Body of pancreas (tissue), 4 donors: Measurements from ENCODE around the gene MEIS2. TPM values are rescaled to one million over a fixed set of nuclear protein-coding genes. Genes with fewer than 3 reads are reported as not detected.

ENCODE experiments used
- ATAC-seq: fragments of 150-250 bp; one replicate; pipeline ENCODE4 v1.9.1; 2016
- DNase-seq, 4 donors: peaks; one replicate each; pipeline ENCODE4 v3.0.0-alpha.2; 2019
- H3K27ac ChIP-seq, 4 donors: fragments of 200-600 bp; sonication (generic); 1 replicate in 3 of 4; 2 replicates in 1 of 4; pipeline versions ENCODE4 v1.5.1 to v1.6.1; 2016 to 2019; ENCODE audit warnings: mild to moderate bottlenecking in 1 of 4, mixed read lengths in 1 of 4, moderate library complexity in 1 of 4
- H3K27me3 ChIP-seq, 2 donors: fragments of 200-600 bp; sonication (generic); one replicate each; pipeline ENCODE4 v1.6.0; 2016; ENCODE audit warnings: mild to moderate bottlenecking in 1 of 2
- H3K36me3 ChIP-seq, 2 donors: fragments of 200-600 bp; sonication (generic); replicated peaks in 1 of 2; 2 replicates each; pipeline ENCODE4 v1.5.1; 2016; ENCODE audit warnings: low read depth in 2 of 2; ENCODE audit not compliant: insufficient read depth in 1 of 2
- H3K4me1 ChIP-seq: fragments of 200-600 bp; sonication (generic); one replicate; pipeline ENCODE4 v1.6.0; 2016
- H3K4me3 ChIP-seq, 2 donors: fragments of 200-600 bp; sonication (generic); 1 replicate in 1 of 2; 2 replicates in 1 of 2; pipeline ENCODE4 v1.5.1; 2016 to 2019
- H3K9me3 ChIP-seq, 3 donors: fragments of 200-600 bp; sonication (generic); 1 replicate in 2 of 3; 2 replicates in 1 of 3; pipeline ENCODE4 v1.5.1; 2016
- CTCF ChIP-seq, 7 experiments: fragments of 450-650 bp in 4 of 7; fragments of 200-600 bp in 3 of 7; sonication (generic) in 3 of 7; IDR thresholded peaks; one replicate each; pipeline ENCODE4 v1.5.1; 2016 to 2019; ENCODE audit warnings: antibody characterized with exemption in 7 of 7
- POLR2A ChIP-seq, 3 donors: fragments of 450-650 bp; IDR thresholded peaks; one replicate each; pipeline ENCODE4 v1.6.1; 2016; ENCODE audit warnings: antibody characterized with exemption in 3 of 3, mild to moderate bottlenecking in 2 of 3
- WGBS, 2 donors: methylation state at CpG; one replicate each; pipeline ENCODE4 v1.1.5; 2017; 5-methylcytosine and 5-hydroxymethylcytosine counted together
- intact Hi-C: fragments of 100-400 bp; cut with DNase I; formaldehyde crosslinking; loops from one replicate; pipeline ENCODE4 v1.15.1; 2023
- total RNA-seq, 2 donors: library from RNA; depleted of rRNA; stranded (reverse); fragments of >200 nt; gene quantifications; one replicate each; pipeline ENCODE4 v1.1.0, GENCODE V29; 2016

Gene MEIS2
- total RNA-seq, 2 donors from 2014 or later, result 11.9 to 86.0 TPM

DNA sequence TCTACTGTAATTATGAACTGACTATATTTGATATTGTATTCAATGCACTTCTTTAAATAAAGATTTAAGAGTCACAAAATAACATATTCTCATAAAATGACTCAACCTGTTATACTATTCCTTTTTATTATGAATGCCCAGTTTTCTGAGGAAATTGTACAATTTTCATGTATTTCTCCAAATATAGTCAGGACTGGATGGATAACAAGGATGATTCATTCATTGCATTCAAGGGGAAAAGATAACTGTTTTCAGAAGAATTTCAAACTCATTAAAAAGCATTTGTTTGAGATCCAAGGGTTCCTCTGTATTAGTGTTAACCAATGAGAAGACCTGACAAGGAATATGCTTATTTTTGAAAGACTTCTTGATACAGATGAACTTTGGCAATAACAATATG is 163.7 kb downstream of the MEIS2 start:
- TF ChIP-seq CTCF (IDR thresholded peaks at IDR 0.05) (no peak), POLR2A (IDR thresholded peaks at IDR 0.05) (no peak)
- ATAC-seq (no peak), DNase-seq (no peak)
- H3K4me3 ChIP-seq, result no peak overlapping the region
- H3K27me3 ChIP-seq, result no peaks in the 10 kb centered on the region
- H3K27ac ChIP-seq, result no peak overlapping the region
- intact Hi-C loops, result no loop called here
- no peaks in the 10 kb centered on the region for H3K9me3 ChIP-seq
- H3K4me1 ChIP-seq, result no peaks in the 10 kb centered on the region
- no peaks in the 10 kb centered on the region for H3K36me3 ChIP-seq

DNA sequence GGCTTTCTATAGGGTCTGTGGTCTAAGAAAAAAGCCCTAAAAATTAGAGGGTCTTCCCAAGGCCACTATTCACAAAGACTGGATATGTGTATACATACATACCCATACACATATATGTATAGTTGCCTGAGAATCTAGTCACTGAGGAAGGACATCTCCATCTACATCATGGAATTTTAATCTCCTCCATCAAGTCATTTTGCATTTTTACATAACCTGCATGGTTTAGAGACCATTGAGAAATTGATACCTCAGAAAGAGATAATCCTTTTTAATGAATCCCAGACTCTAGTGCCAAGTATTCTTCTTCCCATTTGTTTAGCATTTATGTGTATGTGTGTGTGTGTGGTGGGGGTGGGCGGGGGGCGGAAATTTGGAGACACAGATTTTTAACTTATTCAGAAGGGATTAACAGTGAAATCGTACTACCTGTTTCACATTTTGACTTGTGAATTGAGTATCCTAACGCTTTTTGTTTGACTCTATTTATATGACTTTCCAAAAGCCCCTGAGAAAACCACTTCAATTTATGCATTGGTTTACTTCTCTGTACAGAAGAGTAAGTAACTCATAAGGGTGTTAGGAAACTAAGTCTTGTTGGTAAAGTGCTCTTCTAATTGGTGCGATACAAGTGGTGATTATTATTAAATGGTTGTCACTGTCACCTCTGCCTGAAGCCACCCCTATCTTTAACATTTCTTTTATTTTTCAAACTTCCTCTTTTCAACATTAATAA is 166.9 kb downstream of the MEIS2 start:
- H3K36me3 ChIP-seq, result no peaks in the 10 kb centered on the region
- 95 to 96% methylated on average over 5 of the region's 5 CpGs for WGBS, 2 donors
- H3K4me3 ChIP-seq, result no peak overlapping the region
- DNase-seq, result no peak
- no peaks in the 10 kb centered on the region for H3K9me3 ChIP-seq
- TF ChIP-seq CTCF (IDR thresholded peaks at IDR 0.05) (no peak), POLR2A (IDR thresholded peaks at IDR 0.05) (no peak)
- intact Hi-C loops, result no loop called here
- no peak overlapping the region for H3K27ac ChIP-seq
- H3K27me3 ChIP-seq, result no peaks in the 10 kb centered on the region
- no peak for ATAC-seq
- no peaks in the 10 kb centered on the region for H3K4me1 ChIP-seq

DNA sequence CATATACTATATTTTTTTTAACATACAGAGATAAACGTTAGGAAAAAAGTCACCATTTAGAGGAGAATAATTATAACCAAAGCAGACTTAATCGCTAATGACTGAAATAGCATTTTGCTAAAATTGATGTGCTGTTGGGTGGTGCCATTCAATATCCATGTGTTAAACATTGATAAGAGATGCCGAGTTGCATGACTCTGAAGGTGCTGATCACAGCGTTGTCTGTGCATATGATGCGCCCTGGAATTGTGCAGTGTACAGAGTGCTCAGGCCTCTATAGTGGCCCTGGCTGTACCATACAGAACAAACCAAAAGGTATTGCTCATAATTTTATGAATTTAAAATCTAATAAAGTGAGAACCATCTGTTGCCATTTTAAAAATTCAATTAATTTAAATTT is 168.3 kb downstream of the MEIS2 start:
- Histone ChIP-seq H3K27me3 (no peaks in the 10 kb centered on the region), H3K27ac (no peak overlapping the region), H3K4me1 (no peaks in the 10 kb centered on the region), H3K4me3 (no peak overlapping the region), H3K9me3 (no peaks in the 10 kb centered on the region), H3K36me3 (no peaks in the 10 kb centered on the region)
- intact Hi-C loops, result no loop called here
- DNase-seq (no peak), ATAC-seq (no peak)
- WGBS, 2 donors, result 88 to 91% methylated on average over 5 of the region's 5 CpGs
- TF ChIP-seq POLR2A (IDR thresholded peaks at IDR 0.05) (no peak), CTCF (IDR thresholded peaks at IDR 0.05) (no peak)

GRCh38 chr15:36931434-36931833 is 168.9 kb downstream of the MEIS2 start:
- no peaks in the 10 kb centered on the region for H3K36me3 ChIP-seq
- TF ChIP-seq POLR2A (IDR thresholded peaks at IDR 0.05), result no peak
- TF ChIP-seq CTCF (IDR thresholded peaks at IDR 0.05), result no peak
- no peak overlapping the region for H3K4me3 ChIP-seq
- WGBS, 2 donors, result 69 to 73% methylated on average over 3 of the region's 3 CpGs
- intact Hi-C loops, result no loop called here
- H3K27ac ChIP-seq, result no peak overlapping the region
- H3K9me3 ChIP-seq, result no peaks in the 10 kb centered on the region
- DNase-seq, result no peak
- H3K4me1 ChIP-seq, result no peaks in the 10 kb centered on the region
- H3K27me3 ChIP-seq, result no peaks in the 10 kb centered on the region
- ATAC-seq, result no peak

GRCh38 chr15:36926427-36926825 is 173.9 kb downstream of the MEIS2 start:
- Histone ChIP-seq H3K9me3 (no peaks in the 10 kb centered on the region), H3K4me1 (no peaks in the 10 kb centered on the region), H3K4me3 (no peak overlapping the region), H3K27me3 (no peaks in the 10 kb centered on the region), H3K27ac (no peak overlapping the region), H3K36me3 (no peaks in the 10 kb centered on the region)
- 73 to 84% methylated on average over 3 of the region's 3 CpGs for WGBS, 2 donors
- TF ChIP-seq POLR2A (IDR thresholded peaks at IDR 0.05) (no peak), CTCF (IDR thresholded peaks at IDR 0.05) (no peak)
- intact Hi-C loops, result no loop called here
- DNase-seq (no peak), ATAC-seq (no peak)
